Mesenchymal stem cell (in vitro differentiated cells and primary cell): ENCODE results near the gene BOD1L2.

Source experiments
- DNase-seq: peaks from one replicate; pipeline ENCODE4 v3.0.0-alpha.2; 2013
- H2AFZ ChIP-seq: one replicate; pipeline ENCODE4 v1.6.1; 2013; ENCODE audit warnings: low read depth, mild to moderate bottlenecking, control low read depth, inconsistent platforms, low read length, moderate library complexity
- H2AK5ac ChIP-seq: 2 replicates; pipeline ENCODE4 v1.6.1; 2013; ENCODE audit warnings: low read length, moderate library complexity, mild to moderate bottlenecking, inconsistent platforms; ENCODE audit not compliant: severe bottlenecking
- H2BK120ac ChIP-seq: one replicate; pipeline ENCODE4 v1.6.1; 2013; ENCODE audit warnings: low read depth, mild to moderate bottlenecking, inconsistent platforms, low read length, moderate library complexity
- H2BK12ac ChIP-seq, 2 experiments: one replicate each; pipeline ENCODE4 v1.6.1; 2013; ENCODE audit warnings: inconsistent platforms in 2 of 2, low read length in 2 of 2, mild to moderate bottlenecking in 2 of 2, moderate library complexity in 2 of 2, control low read depth in 1 of 2
- H2BK15ac ChIP-seq: one replicate; pipeline ENCODE4 v1.6.1; 2013; ENCODE audit warnings: mild to moderate bottlenecking, low read depth, inconsistent platforms; ENCODE audit not compliant: poor library complexity, severe bottlenecking
- H2BK5ac ChIP-seq: 2 replicates; pipeline ENCODE4 v1.6.1; 2013; ENCODE audit warnings: low read depth, mild to moderate bottlenecking, low read length, control low read depth, inconsistent platforms; ENCODE audit not compliant: poor library complexity, severe bottlenecking
- H3K14ac ChIP-seq, 2 experiments: one replicate each; pipeline ENCODE4 v1.6.1; 2013; ENCODE audit warnings: inconsistent platforms in 2 of 2, low read length in 2 of 2, control low read depth in 1 of 2, mild to moderate bottlenecking in 1 of 2, moderate library complexity in 1 of 2
- H3K18ac ChIP-seq, 2 experiments: one replicate each; pipeline ENCODE4 v1.6.1; 2013; ENCODE audit warnings: inconsistent platforms in 2 of 2, low read length in 2 of 2, control low read depth in 1 of 2, low read depth in 1 of 2, mild to moderate bottlenecking in 1 of 2
- H3K23ac ChIP-seq, 2 experiments: one replicate each; pipeline ENCODE4 v1.6.1; 2013; ENCODE audit warnings: inconsistent platforms in 2 of 2, low read length in 2 of 2, mild to moderate bottlenecking in 2 of 2, moderate library complexity in 2 of 2, control low read depth in 1 of 2
- H3K27ac ChIP-seq: 2 replicates; pipeline ENCODE4 v1.5.1; 2013; ENCODE audit warnings: mild to moderate bottlenecking, moderate library complexity, low read length, control low read depth, inconsistent platforms; ENCODE audit not compliant: poor library complexity, severe bottlenecking
- H3K27me3 ChIP-seq, 2 experiments: 2 replicates each; pipeline versions ENCODE4 v1.6.1 to v1.7.0; 2013; ENCODE audit warnings: low read length in 2 of 2, mild to moderate bottlenecking in 2 of 2, moderate library complexity in 2 of 2, control low read depth in 1 of 2, inconsistent platforms in 1 of 2; ENCODE audit not compliant: control insufficient read depth in 1 of 2, insufficient read depth in 1 of 2
- H3K36me3 ChIP-seq, 2 experiments: 2 replicates each; pipeline versions ENCODE4 v1.6.1 to v1.7.0; 2013; ENCODE audit warnings: low read length in 2 of 2, control low read depth in 1 of 2, inconsistent platforms in 1 of 2, low read depth in 1 of 2, mild to moderate bottlenecking in 1 of 2; ENCODE audit not compliant: insufficient read depth in 2 of 2, control insufficient read depth in 1 of 2
- H3K4ac ChIP-seq, 2 experiments: one replicate each; pipeline ENCODE4 v1.6.1; 2013; ENCODE audit warnings: inconsistent platforms in 2 of 2, low read length in 2 of 2, mild to moderate bottlenecking in 2 of 2, moderate library complexity in 2 of 2, control low read depth in 1 of 2, low read depth in 1 of 2
- H3K4me1 ChIP-seq: 2 replicates; pipeline ENCODE4 v1.6.1; 2013; ENCODE audit warnings: low read depth, low read length, control low read depth; ENCODE audit not compliant: control insufficient read depth, insufficient read depth
- H3K4me2 ChIP-seq: 2 replicates; pipeline ENCODE4 v1.6.1; 2013; ENCODE audit warnings: low read length, mild to moderate bottlenecking, inconsistent platforms; ENCODE audit not compliant: poor library complexity, severe bottlenecking
- H3K4me3 ChIP-seq, 2 experiments: 2 replicates each; pipeline versions ENCODE4 v1.5.1 to v1.7.0; 2013; ENCODE audit warnings: low read length in 2 of 2, mild to moderate bottlenecking in 2 of 2, control low read depth in 1 of 2, low read depth in 1 of 2; ENCODE audit not compliant: insufficient read depth in 1 of 2
- H3K79me1 ChIP-seq: replicated peaks from 2 replicates; pipeline ENCODE4 v1.6.1; 2013; ENCODE audit warnings: mild to moderate bottlenecking, control low read depth, low read length, inconsistent platforms; ENCODE audit not compliant: poor library complexity, severe bottlenecking
- H3K9ac ChIP-seq: 2 replicates; pipeline ENCODE4 v1.7.0; 2013; ENCODE audit warnings: mild to moderate bottlenecking, low read length, moderate library complexity
- H3K9me3 ChIP-seq: 2 replicates; pipeline ENCODE4 v1.7.0; 2013; ENCODE audit warnings: mild to moderate bottlenecking, low read length; ENCODE audit not compliant: control insufficient read depth
- H4K8ac ChIP-seq: one replicate; pipeline ENCODE4 v1.6.1; 2013; ENCODE audit warnings: inconsistent platforms, mild to moderate bottlenecking, low read length, moderate library complexity
- H4K91ac ChIP-seq: one replicate; pipeline ENCODE4 v1.6.1; 2013; ENCODE audit warnings: mild to moderate bottlenecking, low read length, inconsistent platforms
- WGBS: methylation state at CpG from one replicate; pipeline ENCODE4 v1.1.7; 2013; ENCODE audit warnings: mixed read lengths; 5-methylcytosine and 5-hydroxymethylcytosine counted together

Gene BOD1L2

GRCh38 chr18:57128220-57128932 is 18.5 kb upstream of the BOD1L2 start:
- Histone ChIP-seq H3K9ac (no peak overlapping the region), H3K79me1 (no peaks in the 10 kb centered on the region), H3K9me3 (no peaks in the 10 kb centered on the region), H4K91ac (no peak overlapping the region), H2BK15ac (no peak overlapping the region), H3K36me3 (no peaks in the 10 kb centered on the region), H3K18ac (no peak overlapping the region), H2BK120ac (no peak overlapping the region), H2BK5ac (no peak overlapping the region), H3K23ac (no peak overlapping the region), H3K4me2 (no peak overlapping the region), H2AK5ac (no peak overlapping the region), H3K27me3 (peaks cover 2 to 19% of the 10 kb centered on the region in 2 experiments), H2BK12ac (no peak overlapping the region), H3K14ac (no peak overlapping the region), H3K4me3 (no peak overlapping the region), H3K27ac (no peak overlapping the region), H2AFZ (no peak overlapping the region), H4K8ac (no peak overlapping the region), H3K4ac (no peak overlapping the region), H3K4me1 (no peaks in the 10 kb centered on the region)
- DNase-seq: no peak
- WGBS: 71% methylated on average over 8 of the region's 8 CpGs

- Histone ChIP-seq H3K4me1 (no peaks in the 10 kb centered on the region), H3K36me3 (no peaks in the 10 kb centered on the region), H3K27ac (no peak overlapping the region), H2AK5ac (no peak overlapping the region), H2BK120ac (no peak overlapping the region), H3K79me1 (no peaks in the 10 kb centered on the region), H3K23ac (no peak overlapping the region), H3K18ac (no peak overlapping the region), H3K4ac (no peak overlapping the region), H4K8ac (no peak overlapping the region), H3K27me3 (peaks cover 0 to 24% of the 10 kb centered on the region in 2 experiments), H3K14ac (no peak overlapping the region), H3K9ac (no peak overlapping the region), H2AFZ (no peak overlapping the region), H2BK12ac (no peak overlapping the region), H3K9me3 (no peaks in the 10 kb centered on the region), H2BK5ac (no peak overlapping the region), H3K4me2 (no peak overlapping the region), H3K4me3 (no peak overlapping the region), H2BK15ac (no peak overlapping the region), H4K91ac (no peak overlapping the region)
- 82% methylated on average over 5 of the region's 5 CpGs for WGBS
- DNase-seq: no peak
Observed at GRCh38 chr18:57131101-57131500, 15.8 kb upstream of the BOD1L2 start.

GRCh38 chr18:57131782-57132181 is 15.1 kb upstream of the BOD1L2 start:
- DNase-seq: no peak
- Histone ChIP-seq H2BK12ac (no peak overlapping the region), H3K9me3 (no peaks in the 10 kb centered on the region), H2AFZ (no peak overlapping the region), H3K4me1 (no peaks in the 10 kb centered on the region), H3K4ac (no peak overlapping the region), H3K36me3 (no peaks in the 10 kb centered on the region), H3K27me3 (peaks cover 0 to 20% of the 10 kb centered on the region in 2 experiments), H2BK5ac (no peak overlapping the region), H3K79me1 (no peaks in the 10 kb centered on the region), H3K4me2 (no peak overlapping the region), H3K9ac (no peak overlapping the region), H3K4me3 (no peak overlapping the region), H3K14ac (no peak overlapping the region), H2BK120ac (no peak overlapping the region), H3K18ac (no peak overlapping the region), H3K27ac (no peak overlapping the region), H4K8ac (no peak overlapping the region), H2BK15ac (no peak overlapping the region), H4K91ac (no peak overlapping the region), H2AK5ac (no peak overlapping the region), H3K23ac (no peak overlapping the region)

GRCh38 chr18:57134618-57135135 is 12.2 kb upstream of the BOD1L2 start:
- Histone ChIP-seq H3K14ac (no peak overlapping the region), H4K8ac (no peak overlapping the region)

More at GRCh38 chr18:57134618-57135135, 12.2 kb upstream of the BOD1L2 start:
- WGBS: 54% methylated on average over 3 of the region's 4 CpGs
- H3K9ac ChIP-seq: no peak overlapping the region
- H3K4me1 ChIP-seq: no peaks in the 10 kb centered on the region
- H2BK120ac ChIP-seq: no peak overlapping the region
- H3K79me1 ChIP-seq: no peaks in the 10 kb centered on the region
- no peak overlapping the region for H3K23ac ChIP-seq
- no peak overlapping the region for H2AK5ac ChIP-seq
- DNase-seq: no peak
- H3K36me3 ChIP-seq: no peaks in the 10 kb centered on the region
- H3K4me2 ChIP-seq: no peak overlapping the region
- no peak overlapping the region for H2BK5ac ChIP-seq
- H2BK12ac ChIP-seq: no peak overlapping the region
- no peak overlapping the region for H3K4ac ChIP-seq
- no peak overlapping the region for H4K91ac ChIP-seq
- no peaks in the 10 kb centered on the region for H3K9me3 ChIP-seq
- peaks cover 0 to 5% of the 10 kb centered on the region in 2 experiments for H3K27me3 ChIP-seq
- H2AFZ ChIP-seq: no peak overlapping the region
- no peak overlapping the region for H2BK15ac ChIP-seq
- no peak overlapping the region for H3K18ac ChIP-seq
- H3K4me3 ChIP-seq: no peak overlapping the region
- H3K27ac ChIP-seq: no peak overlapping the region
